ENCODE results near the gene ERO1B.

The ERO1B gene

DNA sequence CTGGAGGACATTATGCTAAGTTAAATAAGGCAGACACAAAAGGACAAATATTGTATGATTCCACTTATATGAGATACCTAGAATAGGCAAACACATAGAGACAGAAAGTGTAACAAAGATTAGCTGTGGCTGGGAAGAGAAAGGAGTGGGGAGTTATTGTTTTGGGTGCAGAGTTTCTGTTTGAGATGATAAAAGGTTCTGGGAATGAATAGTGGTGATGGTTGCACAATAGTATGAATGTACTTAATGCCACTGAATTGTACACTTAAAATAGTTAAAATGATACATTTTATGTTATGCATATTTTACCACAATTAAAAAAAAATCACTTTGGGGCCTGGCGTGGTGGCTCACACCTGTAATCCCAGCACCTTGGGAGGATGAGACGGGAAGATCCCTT, 21.2 kb upstream of the ERO1B start:
- DNase-seq (ENCODE audit: low read depth), result no peak
- TF ChIP-seq POLR2A (IDR thresholded peaks at IDR 0.05; ENCODE audit: extremely low read depth, insufficient read length) (no peak), MYC (IDR thresholded peaks at IDR 0.05; ENCODE audit: low read depth, low read length) (no peak)
- TF ChIP-seq, protein P1, sequence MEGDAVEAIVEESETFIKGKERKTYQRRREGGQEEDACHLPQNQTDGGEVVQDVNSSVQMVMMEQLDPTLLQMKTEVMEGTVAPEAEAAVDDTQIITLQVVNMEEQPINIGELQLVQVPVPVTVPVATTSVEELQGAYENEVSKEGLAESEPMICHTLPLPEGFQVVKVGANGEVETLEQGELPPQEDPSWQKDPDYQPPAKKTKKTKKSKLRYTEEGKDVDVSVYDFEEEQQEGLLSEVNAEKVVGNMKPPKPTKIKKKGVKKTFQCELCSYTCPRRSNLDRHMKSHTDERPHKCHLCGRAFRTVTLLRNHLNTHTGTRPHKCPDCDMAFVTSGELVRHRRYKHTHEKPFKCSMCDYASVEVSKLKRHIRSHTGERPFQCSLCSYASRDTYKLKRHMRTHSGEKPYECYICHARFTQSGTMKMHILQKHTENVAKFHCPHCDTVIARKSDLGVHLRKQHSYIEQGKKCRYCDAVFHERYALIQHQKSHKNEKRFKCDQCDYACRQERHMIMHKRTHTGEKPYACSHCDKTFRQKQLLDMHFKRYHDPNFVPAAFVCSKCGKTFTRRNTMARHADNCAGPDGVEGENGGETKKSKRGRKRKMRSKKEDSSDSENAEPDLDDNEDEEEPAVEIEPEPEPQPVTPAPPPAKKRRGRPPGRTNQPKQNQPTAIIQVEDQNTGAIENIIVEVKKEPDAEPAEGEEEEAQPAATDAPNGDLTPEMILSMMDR (IDR thresholded peaks at IDR 0.05; ENCODE audit: low read depth, low read length), result no peak
- TF ChIP-seq, protein P2, sequence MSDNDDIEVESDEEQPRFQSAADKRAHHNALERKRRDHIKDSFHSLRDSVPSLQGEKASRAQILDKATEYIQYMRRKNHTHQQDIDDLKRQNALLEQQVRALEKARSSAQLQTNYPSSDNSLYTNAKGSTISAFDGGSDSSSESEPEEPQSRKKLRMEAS (IDR thresholded peaks at IDR 0.05; ENCODE audit: low read depth, low read length), result no peak
- no peak overlapping the region for H3K4me3 ChIP-seq (ENCODE audit: low read depth, low read length)

DNA sequence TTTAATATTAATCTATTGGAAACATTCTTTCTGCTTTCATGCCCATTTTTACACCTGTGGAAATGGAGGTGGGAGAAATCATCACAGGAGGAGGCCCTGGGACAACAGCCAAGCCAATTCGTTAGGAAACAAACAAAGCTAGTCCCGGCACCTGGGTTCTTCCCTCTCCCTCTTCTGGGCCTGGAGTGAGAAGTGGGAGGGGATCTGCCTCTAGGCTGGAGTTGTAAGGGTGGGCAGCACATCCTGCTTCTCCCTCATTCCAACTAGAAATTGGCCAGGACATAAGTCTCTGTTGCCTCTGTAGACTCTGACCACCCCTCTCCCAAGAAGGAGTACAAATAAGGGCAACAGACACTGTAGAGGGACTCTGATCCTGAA, 20.2 kb upstream of the ERO1B start:
- H3K4me3 ChIP-seq (ENCODE audit: low read depth, low read length), result no peak overlapping the region
- TF ChIP-seq, protein P1 (IDR thresholded peaks at IDR 0.05; ENCODE audit: low read depth, low read length), result no peak
- TF ChIP-seq POLR2A (IDR thresholded peaks at IDR 0.05; ENCODE audit: extremely low read depth, insufficient read length), result no peak
- DNase-seq (ENCODE audit: low read depth), result no peak

DNA sequence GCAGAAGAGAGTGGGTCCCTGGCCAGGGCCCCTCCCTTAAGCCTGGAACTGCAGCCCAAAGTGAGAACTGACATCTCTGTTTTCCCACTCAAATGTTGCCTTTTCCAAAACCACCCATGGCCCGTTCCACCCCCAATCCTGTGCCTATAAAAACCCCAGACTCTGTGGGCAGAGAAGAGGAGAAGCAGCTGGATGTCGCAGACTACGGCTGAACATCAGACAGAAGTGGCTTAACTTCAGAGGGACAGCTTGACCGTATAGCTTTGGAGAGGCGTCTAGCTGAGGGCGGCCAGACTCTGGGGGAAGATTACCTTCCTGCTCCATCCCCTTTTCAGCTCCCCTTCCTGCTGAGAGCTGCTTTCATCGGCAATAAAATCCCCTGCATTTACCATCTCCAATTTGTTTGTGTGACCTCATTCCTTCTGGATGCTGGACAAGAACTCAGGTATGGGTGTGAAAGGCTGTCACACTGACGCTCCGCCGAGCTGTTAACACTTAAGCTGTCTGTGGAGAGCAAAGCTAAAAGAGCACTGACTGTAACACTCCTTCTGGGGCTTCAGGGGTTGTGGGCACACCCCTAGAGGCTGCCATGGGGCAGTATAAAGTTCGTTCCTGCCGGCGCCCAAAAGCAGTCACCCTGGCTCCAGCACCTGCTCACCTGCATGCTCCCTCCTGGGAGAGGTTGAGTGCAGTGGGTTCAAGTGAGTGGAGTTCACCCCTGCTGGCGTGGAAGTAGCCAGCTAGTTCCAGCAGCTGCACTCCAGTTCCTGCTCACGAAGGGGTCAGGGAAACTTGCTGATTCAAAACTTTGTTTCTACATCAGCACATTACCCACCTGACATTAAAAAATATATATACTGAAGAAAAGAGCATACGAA, 19.6 kb upstream of the ERO1B start:
- TF ChIP-seq, protein P2 (IDR thresholded peaks at IDR 0.05; ENCODE audit: low read depth, low read length), result no peak
- TF ChIP-seq, protein P1 (IDR thresholded peaks at IDR 0.05; ENCODE audit: low read depth, low read length), result no peak
- DNase-seq (ENCODE audit: low read depth), result no peak
- no peak overlapping the region for H3K4me3 ChIP-seq (ENCODE audit: low read depth, low read length)

DNA sequence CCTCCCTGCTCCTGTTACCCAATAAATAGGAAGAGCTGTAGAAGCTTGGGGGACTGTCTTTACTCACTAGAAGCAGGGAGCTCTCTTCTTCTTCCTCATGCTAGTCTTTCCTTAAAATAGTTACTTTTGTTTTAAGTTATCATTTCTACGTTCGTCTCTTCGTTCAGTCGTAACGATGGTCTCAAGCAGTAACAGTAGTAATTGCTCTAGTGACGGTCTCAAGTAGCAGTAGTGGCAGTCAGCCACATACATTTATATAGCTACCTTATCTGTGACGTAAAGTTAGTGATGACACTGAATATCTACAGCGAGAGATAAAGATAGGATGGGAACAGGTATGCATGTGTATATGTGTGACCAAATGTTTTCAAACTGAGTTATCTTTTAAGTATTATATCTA, 15.4 kb upstream of the ERO1B start:
- DNase-seq (ENCODE audit: low read depth), result no peak
- no peak for TF ChIP-seq MYC (IDR thresholded peaks at IDR 0.05; ENCODE audit: low read depth, low read length)
- TF ChIP-seq, protein P2 (IDR thresholded peaks at IDR 0.05; ENCODE audit: low read depth, low read length), result no peak
- TF ChIP-seq, protein P1 (IDR thresholded peaks at IDR 0.05; ENCODE audit: low read depth, low read length), result no peak
- H3K4me3 ChIP-seq (ENCODE audit: low read depth, low read length), result no peak overlapping the region

DNA sequence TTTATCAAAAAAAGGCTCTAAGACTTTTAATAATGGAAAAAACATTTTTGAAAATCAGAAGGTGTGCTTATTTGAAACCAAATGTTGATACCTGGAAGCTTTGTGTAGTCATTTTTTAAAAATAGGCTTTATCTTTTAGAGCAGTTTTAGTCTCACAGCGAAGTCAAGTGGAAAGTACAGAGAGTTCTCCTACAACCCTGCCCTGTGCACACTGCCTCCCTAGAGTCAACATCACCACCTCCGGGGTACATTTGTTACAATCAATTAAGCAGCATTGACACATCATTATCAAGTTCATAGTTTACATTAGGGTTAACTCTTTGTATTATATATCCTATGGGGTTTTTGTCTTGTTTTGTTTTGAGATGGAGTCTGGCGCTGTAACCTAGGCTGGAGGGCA, 10.7 kb upstream of the ERO1B start:
- H3K4me3 ChIP-seq (ENCODE audit: low read depth, low read length), result no peak overlapping the region
- no peak for DNase-seq (ENCODE audit: low read depth)
- TF ChIP-seq, protein P2 (IDR thresholded peaks at IDR 0.05; ENCODE audit: low read depth, low read length), result no peak
- TF ChIP-seq MYC (IDR thresholded peaks at IDR 0.05; ENCODE audit: low read depth, low read length) (no peak), POLR2A (IDR thresholded peaks at IDR 0.05; ENCODE audit: extremely low read depth, insufficient read length) (no peak)
- TF ChIP-seq, protein P1 (IDR thresholded peaks at IDR 0.05; ENCODE audit: low read depth, low read length), result no peak
